GM19452 (cell line): Measurements from ENCODE around the gene THAP7.
"Not testable (repeated sequence)": the region's sequence is repeated elsewhere in the genome, so short reads cannot be mapped to it uniquely, and the experiment has no call there.

Source experiments
- ATAC-seq: cut with Tn5 transposase; IDR thresholded peaks from one replicate; pipeline ENCODE4 v1.9.1; 2021; ENCODE audit not compliant: unreplicated experiment

The THAP7 gene, protein sequence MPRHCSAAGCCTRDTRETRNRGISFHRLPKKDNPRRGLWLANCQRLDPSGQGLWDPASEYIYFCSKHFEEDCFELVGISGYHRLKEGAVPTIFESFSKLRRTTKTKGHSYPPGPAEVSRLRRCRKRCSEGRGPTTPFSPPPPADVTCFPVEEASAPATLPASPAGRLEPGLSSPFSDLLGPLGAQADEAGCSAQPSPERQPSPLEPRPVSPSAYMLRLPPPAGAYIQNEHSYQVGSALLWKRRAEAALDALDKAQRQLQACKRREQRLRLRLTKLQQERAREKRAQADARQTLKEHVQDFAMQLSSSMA

DNA sequence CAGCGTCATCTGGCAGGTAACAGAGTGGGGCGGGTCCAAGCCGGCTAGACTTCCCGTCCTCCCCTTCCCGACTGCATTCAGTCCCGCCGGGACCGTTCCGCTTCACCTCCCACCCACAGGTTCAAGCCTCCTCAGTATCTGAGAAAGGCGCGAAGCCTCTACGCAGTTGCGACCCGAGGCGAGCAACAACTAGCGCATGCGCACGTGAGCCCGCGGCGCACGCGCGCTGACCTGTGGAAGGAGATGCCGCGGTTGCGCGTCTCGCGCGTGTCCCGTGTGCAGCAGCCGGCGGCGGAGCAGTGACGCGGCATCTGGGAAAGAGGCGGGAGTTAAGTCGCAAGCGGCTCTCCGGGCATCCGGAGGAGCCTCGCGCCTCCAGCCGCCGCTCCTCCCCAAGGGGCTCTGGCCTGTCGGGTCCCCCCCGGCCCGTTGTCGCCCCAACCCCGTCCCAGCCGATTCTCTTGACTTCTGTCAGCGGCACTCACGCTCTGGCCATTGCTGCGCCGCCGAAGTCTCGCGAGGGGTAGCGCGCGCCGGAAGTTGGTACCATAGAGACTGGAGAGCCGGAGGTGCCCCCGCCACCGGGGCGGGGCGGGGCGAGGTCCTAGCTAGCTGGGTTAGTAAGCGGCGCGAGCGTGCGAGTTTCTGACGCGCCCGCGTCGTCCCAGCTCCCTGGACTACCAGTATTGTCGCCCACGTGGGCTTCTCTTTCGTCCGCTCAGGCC, at the start of gene THAP7:
Gene THAP7 (minus strand): TSS at position 518 of the 725 bp plus-strand sequence. CDS start 207 bp downstream, at position 311.
- peak; percentile 89 for ATAC-seq

DNA sequence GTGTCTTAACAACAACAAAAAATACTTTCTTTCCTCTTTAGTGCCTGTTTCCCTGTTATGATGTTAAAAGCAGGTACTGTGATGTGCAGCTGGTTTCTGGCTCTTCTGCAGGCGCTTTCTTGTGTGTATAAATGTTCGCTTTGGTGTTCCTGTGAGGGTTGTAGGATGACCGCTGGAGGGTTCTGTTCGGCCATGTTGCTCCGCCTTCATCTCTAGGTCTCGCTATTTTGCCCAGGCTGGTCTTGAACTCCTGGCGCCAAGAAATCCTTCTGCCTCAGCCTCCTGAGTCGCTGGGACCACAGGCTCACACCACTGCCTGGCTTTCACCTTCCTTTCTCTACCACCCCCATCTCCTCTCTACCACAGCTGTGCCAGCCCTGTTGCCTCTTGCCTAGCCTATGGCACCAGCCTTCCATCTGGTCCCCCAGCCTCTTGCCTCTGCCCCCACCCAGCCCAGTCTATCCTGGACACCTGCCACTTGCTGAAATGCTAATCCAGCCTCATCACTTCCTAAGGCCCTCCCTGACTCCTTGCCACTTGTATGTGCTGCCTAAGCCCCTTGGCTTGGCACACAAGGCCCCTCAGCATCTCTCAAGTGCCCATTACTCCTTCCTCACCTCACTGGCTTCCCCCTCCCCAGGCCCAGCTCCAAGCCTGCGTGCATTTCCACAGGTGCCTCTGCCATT, 49.4 kb upstream of the THAP7 start:
- no peak for ATAC-seq

DNA sequence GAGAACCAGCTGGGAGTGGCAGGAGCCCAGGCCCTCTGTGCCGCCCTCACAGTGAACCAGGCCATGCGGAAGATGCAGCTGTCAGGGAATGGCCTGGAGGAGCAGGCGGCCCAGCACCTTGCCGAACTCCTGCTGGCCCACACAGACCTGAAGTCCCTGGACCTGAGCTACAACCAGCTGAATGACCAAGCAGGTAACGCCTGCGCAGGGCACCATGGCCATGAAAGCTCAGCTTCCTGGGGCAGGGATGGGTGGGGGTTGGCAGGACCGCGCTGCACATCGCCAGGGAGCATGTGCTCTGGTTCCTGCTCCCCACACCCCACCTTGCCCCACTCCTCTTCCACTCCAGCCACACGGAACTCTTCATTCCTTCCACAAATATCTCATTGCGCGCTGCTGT, 47.0 kb upstream of the THAP7 start:
- not testable (repeated sequence) for ATAC-seq

DNA sequence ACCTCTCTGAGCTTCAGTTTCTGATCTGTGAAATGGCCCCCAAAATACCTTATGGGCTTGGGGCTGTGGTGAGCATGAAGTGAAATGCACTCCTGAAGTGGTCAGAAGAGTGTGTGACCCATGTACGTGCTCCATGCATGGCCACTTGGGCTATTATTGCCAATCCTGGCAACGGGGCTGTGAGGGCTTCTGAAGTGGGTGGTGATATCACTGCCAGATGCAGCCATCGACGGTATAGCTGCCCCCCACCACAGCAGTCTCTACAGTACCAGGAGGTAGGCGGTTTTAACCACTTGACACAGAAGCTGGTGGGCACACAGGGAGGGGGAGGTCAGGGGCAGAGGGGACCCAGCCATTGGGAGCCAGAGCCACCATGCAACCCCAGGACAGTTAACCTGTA, 46.5 kb upstream of the THAP7 start:
- ATAC-seq, result not testable (repeated sequence)

DNA sequence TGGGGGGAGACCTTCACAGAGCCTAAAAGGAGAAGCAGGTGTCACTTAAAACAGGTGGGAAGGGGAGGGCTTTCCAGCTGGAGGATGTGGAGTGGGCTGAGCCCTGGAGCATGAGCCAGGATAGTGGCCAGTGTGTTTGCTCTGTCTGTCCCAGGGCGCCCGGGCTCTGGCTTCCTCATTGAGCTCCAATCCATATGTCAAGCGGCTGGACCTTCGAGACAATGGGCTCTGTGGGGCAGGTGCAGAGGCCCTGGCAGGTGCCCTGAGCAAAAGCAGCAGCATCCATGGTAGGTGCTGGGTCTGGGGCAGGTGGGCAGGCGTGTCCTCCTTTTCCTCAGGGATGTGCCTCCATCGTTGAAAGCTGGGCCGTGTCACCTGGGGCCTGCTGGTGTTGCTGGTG, 45.8 kb upstream of the THAP7 start:
- ATAC-seq, result no peak

DNA sequence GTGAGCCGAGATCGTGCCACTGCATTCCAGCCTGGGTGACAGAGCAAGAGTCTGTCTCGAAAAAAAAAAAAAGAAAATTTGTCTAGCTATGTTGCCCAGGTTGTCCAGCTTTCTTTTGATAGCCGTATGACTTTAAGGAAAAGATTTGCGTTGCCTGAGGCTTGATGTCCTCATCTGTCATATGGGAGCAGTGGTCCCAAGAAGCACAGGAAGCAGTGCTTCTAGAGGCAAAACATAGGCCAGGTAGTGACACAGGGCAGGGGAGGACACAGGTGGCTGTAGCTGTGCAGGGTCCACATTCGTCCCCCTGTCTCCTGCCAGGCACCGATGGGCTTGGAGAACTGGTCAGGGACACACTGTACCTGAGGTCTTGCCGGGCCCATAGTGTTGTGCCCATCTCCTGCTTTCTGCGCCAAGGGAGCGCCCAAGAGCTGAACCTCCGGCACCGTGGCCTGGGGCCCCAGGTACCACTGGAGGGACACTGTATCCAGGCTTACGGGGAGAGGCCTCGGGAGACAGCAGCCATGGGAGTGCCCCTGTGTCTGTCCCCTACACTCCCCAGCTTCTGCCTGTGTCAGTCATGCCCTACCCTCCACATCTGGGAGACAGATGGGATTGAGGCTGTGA, 45.2 kb upstream of the THAP7 start:
- no peak for ATAC-seq

DNA sequence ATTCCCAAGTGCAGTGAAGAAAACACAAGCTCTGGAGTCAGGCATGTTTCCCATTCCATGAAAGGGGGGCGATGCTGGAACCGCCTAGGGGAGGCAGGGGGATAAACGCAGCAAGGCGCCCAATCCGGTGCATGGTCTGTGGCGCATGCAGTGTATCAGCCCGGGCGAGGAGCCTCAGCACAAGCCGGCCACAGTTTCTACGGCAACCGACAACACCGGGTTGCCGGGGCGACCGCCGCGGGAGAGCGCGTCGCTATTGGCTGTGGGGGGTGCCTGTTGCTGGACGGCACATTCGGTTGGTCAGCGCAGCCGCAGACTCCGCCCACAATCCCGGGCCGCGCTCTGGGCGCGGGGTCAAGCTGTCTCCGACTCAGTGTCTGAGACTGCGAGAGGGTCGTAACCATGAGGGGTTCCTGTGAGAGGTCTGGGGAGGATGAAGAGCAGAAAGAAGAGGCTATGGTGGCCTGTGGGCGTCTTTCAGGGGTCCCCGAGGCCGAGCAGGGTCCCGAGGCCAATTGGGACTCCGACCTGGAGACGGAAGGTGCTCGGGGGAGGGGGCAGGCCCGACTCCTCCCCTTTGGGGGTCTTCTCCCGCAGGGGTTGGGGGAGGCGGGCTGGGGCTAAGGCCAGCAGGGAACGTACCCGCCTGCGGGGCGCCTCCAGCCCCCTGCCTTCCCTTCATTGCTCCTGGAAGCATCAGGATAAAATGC, 43.8 kb upstream of the THAP7 start, which contains the start of gene LRRC74B:
Gene LRRC74B (plus strand): TSS at position 362 of the 710 bp plus-strand sequence. CDS start 41 bp downstream, at position 403.
- peak; percentile 88 for ATAC-seq

DNA sequence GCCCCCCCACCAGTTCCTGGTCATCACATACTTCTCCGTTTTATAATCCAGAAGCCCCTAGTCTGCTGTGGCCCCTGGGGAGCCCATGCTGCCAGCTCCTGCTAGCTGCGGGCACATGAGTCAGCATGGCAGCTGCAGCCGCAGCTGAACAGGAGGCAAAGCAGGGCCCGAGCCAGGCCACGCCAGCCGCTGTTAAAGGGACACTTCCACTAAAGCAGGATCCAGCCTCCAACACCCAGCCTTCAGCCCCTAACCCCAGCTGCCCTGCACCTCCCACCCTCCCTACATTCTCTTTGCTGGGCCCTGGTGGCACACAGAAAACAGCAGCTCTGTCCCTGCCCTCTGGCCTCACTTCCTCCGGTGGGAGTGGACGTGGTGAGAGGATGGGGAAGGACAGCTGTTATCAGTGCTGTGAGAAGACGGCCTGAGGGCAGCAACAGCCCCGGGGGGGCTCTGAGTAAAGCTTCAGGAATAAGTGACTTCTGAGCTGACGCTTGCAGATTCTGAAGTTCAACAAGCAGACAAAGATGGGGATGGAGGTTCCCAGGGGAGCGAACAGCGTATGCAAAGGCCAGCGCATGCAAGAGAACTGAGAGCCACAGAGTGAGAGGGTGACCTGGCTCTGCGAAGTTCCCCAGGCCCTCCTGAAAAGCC, 43.1 kb upstream of the THAP7 start:
- ATAC-seq, result no peak

DNA sequence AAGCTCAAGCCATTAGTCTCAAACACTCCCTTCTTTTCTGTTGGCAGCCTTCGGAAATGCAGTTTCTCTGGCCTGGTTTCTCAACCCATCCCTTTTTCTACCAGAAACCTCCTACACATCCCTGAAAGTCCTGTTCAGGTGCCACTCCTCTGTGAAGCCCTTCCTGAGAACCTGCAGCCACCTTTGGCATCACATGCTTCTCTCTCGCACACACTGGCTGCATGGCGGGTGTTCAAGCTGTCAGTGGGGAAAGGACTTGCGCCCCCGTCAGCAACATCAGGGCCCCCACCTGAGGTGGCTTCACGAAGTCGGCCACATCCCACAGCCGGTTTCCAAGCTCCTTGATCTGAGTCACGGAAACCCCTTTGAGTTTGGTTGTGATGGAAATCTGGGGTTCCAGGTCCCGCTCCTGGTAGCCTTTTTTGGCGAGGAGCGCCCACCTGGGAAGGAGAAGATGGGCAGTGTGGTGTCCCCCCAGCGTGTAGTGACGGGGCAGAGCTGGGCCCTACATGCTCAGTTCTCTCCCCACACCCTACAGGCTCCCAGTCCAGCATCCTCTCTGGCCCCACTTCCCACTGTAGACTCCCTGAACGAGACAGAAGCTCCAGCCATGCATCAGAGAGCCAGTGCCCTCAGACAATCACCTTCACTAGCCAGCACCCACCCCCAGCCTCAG, 42.1 kb upstream of the THAP7 start:
- ATAC-seq, result no peak

DNA sequence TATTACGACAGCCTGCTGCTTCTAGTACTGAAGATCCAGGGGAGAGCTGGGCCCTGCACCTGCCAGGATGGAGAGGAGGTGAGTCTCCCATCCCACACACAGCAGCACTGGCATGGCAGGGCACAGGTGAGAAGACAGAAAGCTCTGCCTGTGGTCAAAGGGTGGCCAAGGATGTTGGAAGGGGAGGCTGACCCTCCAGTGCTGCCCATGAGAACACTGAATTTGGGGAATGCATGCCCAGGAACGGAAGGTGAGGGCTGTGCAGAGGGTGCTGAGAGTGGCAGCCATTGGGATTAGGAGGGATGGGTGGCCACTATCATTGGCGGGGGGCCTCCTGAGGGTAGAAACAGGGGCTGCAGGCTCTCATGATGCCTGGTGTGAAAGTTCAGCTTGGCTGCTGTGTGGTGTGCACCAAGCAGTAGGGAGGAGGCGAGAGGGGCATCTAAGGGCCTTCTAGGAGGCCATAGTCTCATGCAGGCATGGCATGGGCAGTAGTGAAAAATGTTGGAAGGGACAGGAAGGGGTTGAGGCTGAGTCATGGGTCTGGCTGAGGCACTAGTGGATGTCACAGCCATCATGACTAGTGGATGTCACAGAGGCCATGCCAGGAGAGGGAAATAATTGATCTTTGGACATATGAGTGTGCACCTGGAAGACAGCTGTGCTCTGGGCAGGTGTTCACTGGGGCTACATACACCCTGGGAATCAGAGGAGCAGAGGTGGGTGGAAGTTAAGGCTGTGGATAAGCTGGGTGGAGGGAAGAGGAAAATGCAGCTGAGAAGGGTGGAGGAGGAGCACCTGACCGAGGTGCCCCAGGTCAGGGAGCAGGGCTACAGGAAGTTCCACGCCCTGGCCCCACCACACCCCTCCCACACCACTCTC, 41.3 kb upstream of the THAP7 start:
- no peak for ATAC-seq

DNA sequence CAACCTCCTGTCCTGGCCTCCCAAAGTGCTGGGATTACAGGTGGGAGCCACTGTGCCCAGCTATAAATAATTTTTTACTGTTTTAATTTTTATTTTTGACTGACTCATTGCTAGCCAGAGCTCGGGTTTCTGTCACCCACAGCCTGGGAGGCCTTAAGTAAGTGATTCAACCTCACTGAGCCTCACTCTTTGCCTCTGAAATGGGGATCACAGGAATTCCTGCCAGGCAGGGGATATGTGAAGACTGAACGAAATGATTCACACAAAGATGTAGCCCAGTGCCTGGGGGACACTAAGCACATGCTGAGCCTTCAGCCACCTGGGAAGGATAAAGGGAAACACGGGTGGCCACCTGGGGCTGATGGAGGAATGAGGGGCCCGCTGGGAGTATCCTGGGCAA, 40.0 kb upstream of the THAP7 start:
- ATAC-seq, result no peak

DNA sequence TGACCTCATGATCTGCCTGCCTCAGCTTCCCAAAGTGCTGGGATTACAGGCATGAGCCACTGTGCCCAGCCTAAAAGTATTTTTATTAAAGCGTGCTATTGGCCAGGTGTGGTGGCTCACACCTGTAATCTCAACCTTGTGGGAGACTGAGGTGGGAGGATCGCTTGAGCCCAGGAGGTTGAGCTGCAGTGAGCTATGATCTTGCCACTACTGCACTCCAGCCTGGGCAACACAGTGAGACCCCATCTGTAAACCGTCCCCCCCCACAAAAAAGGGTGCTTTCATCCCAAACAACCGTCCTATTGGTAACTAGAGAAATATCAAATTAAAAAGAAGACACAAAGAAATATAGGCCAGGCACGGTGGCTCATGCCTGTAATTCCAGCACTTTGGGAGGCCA, 37.2 kb upstream of the THAP7 start:
- not testable (repeated sequence) for ATAC-seq

DNA sequence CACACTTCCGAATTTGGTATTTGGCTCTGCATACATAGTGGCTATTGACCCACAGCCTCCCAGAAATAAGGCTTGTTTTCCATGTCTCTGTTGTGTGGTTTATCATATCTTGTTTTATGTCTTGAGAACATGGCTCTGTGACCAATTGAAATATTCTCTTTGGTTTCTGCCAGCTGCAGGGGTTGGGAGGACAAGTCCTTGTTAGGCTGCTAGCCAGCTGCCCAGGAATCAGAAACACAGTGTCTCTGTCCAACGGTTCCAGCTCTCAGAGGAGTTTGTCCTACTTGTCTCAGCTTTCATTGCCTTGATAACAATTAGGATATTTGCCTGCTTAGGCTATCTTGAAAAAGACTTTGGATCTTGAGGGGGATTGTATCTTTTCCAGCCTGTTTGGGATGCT, 36.5 kb upstream of the THAP7 start:
- no peak for ATAC-seq

DNA sequence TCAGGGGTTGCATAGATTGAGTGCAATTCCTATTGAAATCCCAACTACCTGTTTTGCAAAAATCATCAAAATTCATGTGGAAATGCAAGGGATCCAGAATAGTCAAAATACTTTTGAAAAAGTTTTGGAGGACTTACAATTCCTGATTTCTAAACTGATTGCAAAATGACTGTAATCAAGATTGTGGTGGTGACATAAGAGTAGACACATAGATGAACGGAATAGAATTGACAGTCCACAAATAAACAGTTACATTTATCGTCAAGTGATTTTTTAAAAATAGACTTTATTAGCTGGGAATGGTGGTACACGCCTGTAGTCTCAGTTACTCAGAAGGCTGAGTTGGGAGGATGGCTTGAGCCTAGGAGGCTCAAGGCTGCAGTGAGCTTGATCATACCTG, 33.1 kb upstream of the THAP7 start:
- no peak for ATAC-seq

DNA sequence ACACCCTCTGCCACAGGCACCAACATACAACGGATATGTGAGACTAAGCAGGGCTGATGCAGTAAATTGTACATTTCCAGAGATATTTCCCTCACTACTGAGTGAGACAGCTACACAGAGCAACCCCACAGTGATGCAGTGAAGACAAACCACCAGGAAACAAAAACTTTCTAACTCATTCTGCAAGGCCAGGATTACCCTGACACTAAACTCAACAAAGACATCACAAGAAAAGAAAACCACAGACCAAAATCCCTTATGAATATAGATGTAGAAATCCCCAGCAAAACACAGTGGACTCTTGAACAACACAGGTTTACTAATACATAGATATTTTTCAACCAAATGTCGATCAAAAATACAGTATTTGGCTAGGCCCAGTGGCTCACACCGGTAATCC, 32.0 kb upstream of the THAP7 start:
- no peak for ATAC-seq

DNA sequence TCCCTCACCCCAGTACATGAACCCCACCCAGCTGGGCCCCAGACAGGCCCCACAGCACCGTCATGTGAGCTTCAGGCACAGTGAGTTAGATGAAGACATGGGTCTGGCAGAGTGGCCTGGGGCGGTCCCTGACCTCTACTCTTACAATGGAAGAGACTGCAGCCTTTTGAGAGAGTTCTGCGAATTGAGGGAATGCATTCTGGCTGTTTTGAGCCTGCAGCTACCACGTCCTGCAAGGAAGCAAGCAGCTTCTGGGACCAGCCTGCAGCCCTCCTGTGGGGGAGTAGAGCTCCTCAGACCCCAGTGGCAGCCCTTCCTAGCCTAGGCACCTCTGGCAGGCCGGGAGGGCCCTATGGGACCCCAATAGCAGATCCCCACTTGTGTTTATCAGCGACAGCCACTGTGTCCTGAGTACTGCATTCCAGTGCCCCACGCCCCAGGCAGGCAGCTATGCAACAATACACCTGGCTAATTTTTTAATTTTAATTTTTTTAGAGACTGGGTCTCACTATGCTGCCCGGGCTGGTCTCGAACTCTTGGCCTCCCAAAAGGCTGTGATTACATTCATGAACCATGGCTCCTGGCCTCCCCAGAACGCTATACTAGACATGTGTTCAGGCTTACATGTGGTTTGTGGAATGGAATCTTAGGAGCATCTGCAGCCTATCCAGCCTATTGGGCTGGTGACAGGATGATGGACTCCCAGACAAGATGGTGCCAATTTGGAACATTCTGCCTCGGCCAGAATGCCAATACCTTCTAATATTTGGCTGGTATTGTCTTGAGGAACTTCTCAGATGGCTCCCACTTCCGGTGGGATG, 31.2 kb upstream of the THAP7 start:
- no peak for ATAC-seq

DNA sequence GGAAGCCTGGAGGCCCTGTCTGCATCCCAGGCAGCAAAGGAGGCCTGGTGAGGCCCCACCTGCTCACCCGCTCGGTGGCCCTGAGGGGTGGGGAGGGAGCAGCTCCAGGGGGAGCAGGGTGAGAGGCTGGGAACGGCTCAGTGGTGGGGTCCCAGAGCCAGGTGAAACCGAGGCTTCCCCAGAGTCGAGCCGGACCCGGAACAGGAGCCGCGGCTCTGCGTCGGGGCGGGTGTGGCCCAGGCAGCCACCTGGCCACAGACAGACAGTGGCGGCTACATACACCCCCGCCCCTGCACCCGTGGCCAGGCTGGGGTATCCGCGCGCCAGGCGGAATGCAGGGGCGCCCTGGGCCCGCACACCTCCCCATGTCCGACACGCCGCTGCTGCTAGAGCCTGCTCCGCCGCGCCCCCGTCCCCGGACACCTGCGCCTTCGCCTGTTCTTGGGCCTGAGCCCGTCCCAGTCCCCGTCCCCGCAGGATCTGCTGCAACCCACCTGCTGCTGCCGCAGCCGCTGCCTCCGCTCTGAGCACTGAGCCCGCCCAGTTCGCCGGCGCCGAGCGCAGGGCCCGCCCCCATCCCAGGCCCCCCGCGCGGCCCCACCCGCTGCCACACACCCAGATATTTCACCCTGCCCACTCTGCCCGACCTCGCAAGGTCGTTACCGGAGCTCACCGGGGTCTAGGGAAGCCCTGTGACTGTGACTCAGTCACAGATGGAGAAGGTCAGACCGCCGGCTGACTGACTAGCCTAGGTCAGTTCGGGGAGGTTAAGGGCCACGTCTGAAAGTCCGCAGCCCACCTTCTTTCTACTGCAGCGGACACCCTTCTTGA, 30.3 kb upstream of the THAP7 start, which contains the start of gene SLC7A4:
Gene SLC7A4 (minus strand): TSS at position 525 of the 831 bp plus-strand sequence. CDS start 749 bp downstream, outside the sequence.
- no peak for ATAC-seq
